WTC11 (cell line): ENCODE measurements around the gene C11orf52. TPM values are rescaled to one million over a fixed set of nuclear protein-coding genes. Genes with fewer than 3 reads are reported as not detected.
"Not testable (repeated sequence)": the region's sequence is repeated elsewhere in the genome, so short reads cannot be mapped to it uniquely, and the experiment has no call there.

ENCODE experiments used
- ATAC-seq: fragments of 200-7000 bp; cut with Tn5 transposase; 2 replicates; pipeline ENCODE4 v1.10.0; 2021; ENCODE audit warnings: mild to moderate bottlenecking, moderate library complexity
- CTCF ChIA-PET: fragments of 300-600 bp; sonication (Branson Sonifier 250); formaldehyde crosslinking; loops from one replicate; lab custom pipeline; 2021; ENCODE audit warnings: antibody characterized with exemption; lab: Charles Lee
- POLR2A ChIA-PET: fragments of 350-600 bp; sonication (Branson Sonifier 250); formaldehyde crosslinking; loops from one replicate; lab custom pipeline; 2021; ENCODE audit warnings: antibody characterized with exemption; lab: Charles Lee
- DNase-seq: peaks from one replicate; pipeline ENCODE4 v3.0.0; 2021; ENCODE audit warnings: low spot score
- H3K27ac Mint-ChIP-seq: 2 replicates; pipeline ENCODE4 v1.8.0; 2021; ENCODE audit warnings: mixed read lengths
- H3K27me3 Mint-ChIP-seq: 2 replicates; pipeline ENCODE4 v1.8.0; 2021; ENCODE audit warnings: low read depth, mild to moderate bottlenecking, moderate library complexity, mixed read lengths
- H3K36me3 Mint-ChIP-seq: 2 replicates; pipeline ENCODE4 v1.8.0; 2021; ENCODE audit warnings: mixed read lengths
- H3K4me1 Mint-ChIP-seq: 2 replicates; pipeline ENCODE4 v1.8.0; 2022; ENCODE audit warnings: mixed read lengths
- H3K4me3 Mint-ChIP-seq: 2 replicates; pipeline ENCODE4 v1.8.0; 2021; ENCODE audit warnings: mild to moderate bottlenecking, moderate library complexity, mixed read lengths
- H3K9me3 Mint-ChIP-seq: 2 replicates; pipeline ENCODE4 v1.8.0; 2021; ENCODE audit warnings: mixed read lengths
- CREM ChIP-seq: sonication (generic); formaldehyde crosslinking; IDR thresholded peaks from 2 replicates; pipeline ENCODE4 v1.8.1; 2022; ENCODE audit warnings: mild to moderate bottlenecking, missing genetic modification reagents, moderate library complexity
- ETV6 ChIP-seq: sonication (generic); formaldehyde crosslinking; IDR thresholded peaks from 2 replicates; pipeline ENCODE4 v1.8.1; 2022; ENCODE audit warnings: mild to moderate bottlenecking, missing genetic modification reagents
- FOXK1 ChIP-seq: sonication (generic); formaldehyde crosslinking; IDR thresholded peaks from 2 replicates; pipeline ENCODE4 v1.8.0; 2022; ENCODE audit warnings: mild to moderate bottlenecking, moderate library complexity, missing genetic modification reagents
- GABPB1 ChIP-seq: sonication (generic); formaldehyde crosslinking; IDR thresholded peaks from 2 replicates; pipeline ENCODE4 v1.8.1; 2023; ENCODE audit warnings: mild to moderate bottlenecking, missing genetic modification reagents
- HMGA2 ChIP-seq: fragments of 250-450 bp; sonication (Bioruptor Pico); IDR thresholded peaks from 2 replicates; pipeline ENCODE4 v1.4.0; 2021; ENCODE audit warnings: mild to moderate bottlenecking, moderate library complexity
- SOX15 ChIP-seq: fragments of 250-450 bp; sonication (Bioruptor Pico); IDR thresholded peaks from 2 replicates; pipeline ENCODE4 v1.9.0; 2021; ENCODE audit warnings: mild to moderate bottlenecking
- SP1 ChIP-seq: sonication (generic); formaldehyde crosslinking; conservative IDR thresholded peaks from 2 replicates; pipeline ENCODE4 v1.8.1; 2022; ENCODE audit warnings: missing genetic modification reagents
- ZNF219 ChIP-seq: sonication (generic); formaldehyde crosslinking; IDR thresholded peaks from 2 replicates; pipeline ENCODE4 v1.8.0; 2023; ENCODE audit warnings: missing genetic modification reagents, mild to moderate bottlenecking, borderline replicate concordance
- total RNA-seq: library from RNA; stranded (reverse); gene quantifications from 3 replicates; pipeline ENCODE4 v1.2.3, GENCODE V29; 2021
- TF ChIP-seq, protein P1 (sequence below): sonication (generic); formaldehyde crosslinking; IDR thresholded peaks from 2 replicates; pipeline ENCODE4 v1.8.0; 2023; ENCODE audit warnings: mild to moderate bottlenecking, missing genetic modification reagents
- TF ChIP-seq, protein P2 (sequence below): sonication (generic); formaldehyde crosslinking; IDR thresholded peaks from 2 replicates; pipeline ENCODE4 v1.8.1; 2023; ENCODE audit warnings: mild to moderate bottlenecking, missing genetic modification reagents
- TF ChIP-seq, protein P3 (sequence below): sonication (generic); formaldehyde crosslinking; IDR thresholded peaks from 2 replicates; pipeline ENCODE4 v1.8.1; 2023; ENCODE audit warnings: mild to moderate bottlenecking, moderate library complexity, missing genetic modification reagents
- TF ChIP-seq, protein P4 (sequence below): sonication (generic); formaldehyde crosslinking; IDR thresholded peaks from 2 replicates; pipeline ENCODE4 v1.8.0; 2022; ENCODE audit warnings: mild to moderate bottlenecking, missing genetic modification reagents
- TF ChIP-seq, protein P5 (sequence below): fragments of 250-450 bp; sonication (Bioruptor Pico); IDR thresholded peaks from 2 replicates; pipeline ENCODE4 v1.9.0; 2021; ENCODE audit warnings: moderate library complexity, mild to moderate bottlenecking, inconsistent platforms, borderline replicate concordance

The C11orf52 gene
- total RNA-seq, 1 experiment from 2014 or later: 2.1 TPM

DNA sequence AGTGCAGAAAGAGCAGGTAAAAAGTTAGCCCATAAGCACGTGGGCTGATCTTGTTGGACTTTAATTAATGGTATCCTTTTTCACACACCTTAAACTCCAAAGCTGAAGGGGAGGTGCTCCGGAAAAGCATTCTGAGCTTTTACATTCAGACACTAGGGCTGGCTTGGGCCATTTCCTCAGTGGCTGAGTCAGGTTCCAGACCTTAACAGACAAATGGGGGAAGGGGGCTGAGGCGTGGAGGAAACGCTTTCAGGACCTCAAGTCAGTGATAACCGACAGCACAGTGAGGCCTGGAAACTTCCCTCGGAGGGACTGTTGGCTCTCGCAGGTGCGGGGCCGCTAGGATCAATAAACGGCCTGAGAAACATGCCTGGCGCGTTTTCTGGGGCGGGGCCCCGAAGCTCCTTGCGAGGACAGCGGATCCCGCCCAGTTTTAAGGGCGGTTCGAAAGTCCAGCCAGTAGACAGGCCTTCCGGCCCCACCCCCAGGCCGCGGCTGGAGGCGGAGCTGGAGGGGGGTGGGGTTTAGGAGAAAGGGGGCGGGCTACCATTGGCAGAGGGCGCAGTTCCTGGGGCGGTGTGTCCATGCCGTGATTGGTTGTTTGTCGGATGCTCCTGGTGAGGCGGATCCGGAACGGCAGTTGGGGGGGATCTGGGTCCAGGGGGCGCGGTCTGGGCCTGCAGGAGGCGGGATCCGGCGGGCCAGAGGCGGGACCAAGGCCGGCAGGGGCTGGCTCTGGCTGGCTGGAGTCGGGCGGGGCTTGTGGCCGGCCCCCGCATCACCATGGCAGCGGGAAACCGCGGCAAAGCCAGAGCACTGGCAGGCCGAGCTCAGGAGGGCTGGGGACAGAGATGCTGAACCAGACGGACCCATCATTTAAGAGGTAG lies 8.0 kb downstream of the C11orf52 start (continued):
- TF ChIP-seq GABPB1 (CRISPR knock-in tag) (0 out of 2 replicates have a peak, but pooled peaks have one; percentile 25), FOXK1 (peak; percentile 45; the same call in 1 of the 2 replicates), CREM (CRISPR knock-in tag) (peak; percentile 52; the same call in 1 of the 2 replicates)

DNA sequence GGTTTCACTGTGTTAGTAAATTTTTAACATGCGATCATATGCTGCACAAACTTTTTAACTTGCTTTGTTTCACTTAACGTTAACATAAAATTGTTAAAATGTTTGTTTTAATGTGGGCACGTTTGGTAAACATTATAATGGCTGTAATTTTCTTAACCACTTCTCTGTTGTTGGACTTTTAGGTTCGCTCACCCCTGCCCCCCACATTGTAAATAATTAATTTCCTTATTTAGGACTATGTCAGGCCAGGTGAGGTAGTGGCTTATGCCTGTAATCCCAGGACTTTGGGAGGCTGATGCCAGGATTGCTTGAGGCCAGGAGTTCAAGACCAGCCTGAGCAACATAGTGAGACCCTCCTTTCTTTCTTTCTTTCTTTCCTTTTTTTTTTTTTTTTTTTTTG lies 11.8 kb downstream of the C11orf52 start:
- Mint-ChIP-seq H3K36me3 (no peaks in the 10 kb centered on the region), H3K4me3 (no peak overlapping the region), H3K9me3 (no peaks in the 10 kb centered on the region), H3K4me1 (peaks cover 22% of the 10 kb centered on the region), H3K27me3 (no peaks in the 10 kb centered on the region), H3K27ac (no peak overlapping the region)
- DNase-seq: no peak
- TF ChIP-seq, protein P1, sequence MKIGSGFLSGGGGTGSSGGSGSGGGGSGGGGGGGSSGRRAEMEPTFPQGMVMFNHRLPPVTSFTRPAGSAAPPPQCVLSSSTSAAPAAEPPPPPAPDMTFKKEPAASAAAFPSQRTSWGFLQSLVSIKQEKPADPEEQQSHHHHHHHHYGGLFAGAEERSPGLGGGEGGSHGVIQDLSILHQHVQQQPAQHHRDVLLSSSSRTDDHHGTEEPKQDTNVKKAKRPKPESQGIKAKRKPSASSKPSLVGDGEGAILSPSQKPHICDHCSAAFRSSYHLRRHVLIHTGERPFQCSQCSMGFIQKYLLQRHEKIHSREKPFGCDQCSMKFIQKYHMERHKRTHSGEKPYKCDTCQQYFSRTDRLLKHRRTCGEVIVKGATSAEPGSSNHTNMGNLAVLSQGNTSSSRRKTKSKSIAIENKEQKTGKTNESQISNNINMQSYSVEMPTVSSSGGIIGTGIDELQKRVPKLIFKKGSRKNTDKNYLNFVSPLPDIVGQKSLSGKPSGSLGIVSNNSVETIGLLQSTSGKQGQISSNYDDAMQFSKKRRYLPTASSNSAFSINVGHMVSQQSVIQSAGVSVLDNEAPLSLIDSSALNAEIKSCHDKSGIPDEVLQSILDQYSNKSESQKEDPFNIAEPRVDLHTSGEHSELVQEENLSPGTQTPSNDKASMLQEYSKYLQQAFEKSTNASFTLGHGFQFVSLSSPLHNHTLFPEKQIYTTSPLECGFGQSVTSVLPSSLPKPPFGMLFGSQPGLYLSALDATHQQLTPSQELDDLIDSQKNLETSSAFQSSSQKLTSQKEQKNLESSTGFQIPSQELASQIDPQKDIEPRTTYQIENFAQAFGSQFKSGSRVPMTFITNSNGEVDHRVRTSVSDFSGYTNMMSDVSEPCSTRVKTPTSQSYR (CRISPR knock-in tag): no peak
- TF ChIP-seq ZNF219 (no peak), ETV6 (CRISPR knock-in tag) (no peak)
- POLR2A ChIA-PET: no interaction called here
- ATAC-seq: no peak
- CTCF ChIA-PET: interaction anchor here (0.6 to 4.8 kb wide), 4 partner anchors 31 to 92 kb away, joined by 3 to 159 read pairs (median 20); no protein-coding TSS in a partner anchor

DNA sequence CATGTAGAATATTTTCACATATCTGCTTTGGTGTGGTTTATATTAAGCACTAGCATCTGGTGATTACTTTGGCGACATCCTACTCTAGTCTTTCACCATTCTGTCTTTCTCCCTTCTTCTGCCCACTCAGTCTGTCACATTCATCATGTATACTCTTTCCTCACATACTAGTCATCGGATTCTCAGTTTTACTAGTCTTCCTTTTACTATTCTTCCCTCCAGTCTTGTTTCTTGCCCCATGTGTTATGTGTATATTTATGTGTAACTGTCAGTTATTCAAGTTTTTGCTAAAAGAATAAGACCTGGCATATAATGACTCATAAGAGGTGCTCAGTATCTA lies 13.9 kb downstream of the C11orf52 start:
- Mint-ChIP-seq H3K4me1 (peaks cover 19% of the 10 kb centered on the region), H3K9me3 (no peaks in the 10 kb centered on the region), H3K27me3 (no peaks in the 10 kb centered on the region)

DNA sequence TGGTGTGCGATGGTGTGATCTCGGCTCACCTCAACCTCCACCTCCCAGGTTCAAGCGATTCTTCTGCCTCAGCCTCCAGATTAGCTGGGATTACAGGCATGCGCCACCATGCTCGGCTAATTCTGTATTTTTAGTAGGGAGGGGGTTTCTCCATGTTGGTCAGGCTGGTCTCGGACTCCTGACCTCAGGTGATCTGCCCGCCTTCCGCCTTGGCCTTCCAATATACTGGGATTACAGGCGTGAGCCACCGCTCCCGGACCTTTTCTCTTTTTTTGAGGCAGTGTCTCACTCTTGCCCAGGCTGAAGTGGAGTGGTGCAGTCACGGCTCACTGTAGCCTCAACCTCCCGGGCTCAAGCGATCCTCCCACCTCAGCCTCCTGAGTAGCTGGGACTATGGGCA lies 14.5 kb downstream of the C11orf52 start:
- DNase-seq, POLR2A ChIA-PET, H3K9me3 Mint-ChIP-seq, H3K4me3 Mint-ChIP-seq, H3K27ac Mint-ChIP-seq, H3K27me3 Mint-ChIP-seq, H3K36me3 Mint-ChIP-seq, ATAC-seq: not testable (repeated sequence)
- peaks cover 25% of the 10 kb centered on the region for H3K4me1 Mint-ChIP-seq
- CTCF ChIA-PET: interaction anchor here (0.6 to 7.9 kb wide), 3 partner anchors 14 to 49 kb away, joined by 3 to 121 read pairs (median 3); no protein-coding TSS in a partner anchor

More for the DNA sequence above, 13.9 kb downstream of the C11orf52 start:
- DNase-seq: no peak
- no peak for ATAC-seq
- Mint-ChIP-seq H3K4me3 (no peak overlapping the region), H3K27ac (no peak overlapping the region), H3K36me3 (no peaks in the 10 kb centered on the region)
- TF ChIP-seq, protein P2, sequence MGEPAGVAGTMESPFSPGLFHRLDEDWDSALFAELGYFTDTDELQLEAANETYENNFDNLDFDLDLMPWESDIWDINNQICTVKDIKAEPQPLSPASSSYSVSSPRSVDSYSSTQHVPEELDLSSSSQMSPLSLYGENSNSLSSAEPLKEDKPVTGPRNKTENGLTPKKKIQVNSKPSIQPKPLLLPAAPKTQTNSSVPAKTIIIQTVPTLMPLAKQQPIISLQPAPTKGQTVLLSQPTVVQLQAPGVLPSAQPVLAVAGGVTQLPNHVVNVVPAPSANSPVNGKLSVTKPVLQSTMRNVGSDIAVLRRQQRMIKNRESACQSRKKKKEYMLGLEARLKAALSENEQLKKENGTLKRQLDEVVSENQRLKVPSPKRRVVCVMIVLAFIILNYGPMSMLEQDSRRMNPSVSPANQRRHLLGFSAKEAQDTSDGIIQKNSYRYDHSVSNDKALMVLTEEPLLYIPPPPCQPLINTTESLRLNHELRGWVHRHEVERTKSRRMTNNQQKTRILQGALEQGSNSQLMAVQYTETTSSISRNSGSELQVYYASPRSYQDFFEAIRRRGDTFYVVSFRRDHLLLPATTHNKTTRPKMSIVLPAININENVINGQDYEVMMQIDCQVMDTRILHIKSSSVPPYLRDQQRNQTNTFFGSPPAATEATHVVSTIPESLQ (CRISPR knock-in tag): no peak
- TF ChIP-seq, protein P3, sequence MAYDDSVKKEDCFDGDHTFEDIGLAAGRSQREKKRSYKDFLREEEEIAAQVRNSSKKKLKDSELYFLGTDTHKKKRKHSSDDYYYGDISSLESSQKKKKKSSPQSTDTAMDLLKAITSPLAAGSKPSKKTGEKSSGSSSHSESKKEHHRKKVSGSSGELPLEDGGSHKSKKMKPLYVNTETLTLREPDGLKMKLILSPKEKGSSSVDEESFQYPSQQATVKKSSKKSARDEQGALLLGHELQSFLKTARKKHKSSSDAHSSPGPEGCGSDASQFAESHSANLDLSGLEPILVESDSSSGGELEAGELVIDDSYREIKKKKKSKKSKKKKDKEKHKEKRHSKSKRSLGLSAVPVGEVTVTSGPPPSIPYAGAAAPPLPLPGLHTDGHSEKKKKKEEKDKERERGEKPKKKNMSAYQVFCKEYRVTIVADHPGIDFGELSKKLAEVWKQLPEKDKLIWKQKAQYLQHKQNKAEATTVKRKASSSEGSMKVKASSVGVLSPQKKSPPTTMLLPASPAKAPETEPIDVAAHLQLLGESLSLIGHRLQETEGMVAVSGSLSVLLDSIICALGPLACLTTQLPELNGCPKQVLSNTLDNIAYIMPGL (CRISPR knock-in tag): no peak
- no peak for TF ChIP-seq SP1 (CRISPR knock-in tag)
- no peak for TF ChIP-seq HMGA2
- TF ChIP-seq, protein P4, sequence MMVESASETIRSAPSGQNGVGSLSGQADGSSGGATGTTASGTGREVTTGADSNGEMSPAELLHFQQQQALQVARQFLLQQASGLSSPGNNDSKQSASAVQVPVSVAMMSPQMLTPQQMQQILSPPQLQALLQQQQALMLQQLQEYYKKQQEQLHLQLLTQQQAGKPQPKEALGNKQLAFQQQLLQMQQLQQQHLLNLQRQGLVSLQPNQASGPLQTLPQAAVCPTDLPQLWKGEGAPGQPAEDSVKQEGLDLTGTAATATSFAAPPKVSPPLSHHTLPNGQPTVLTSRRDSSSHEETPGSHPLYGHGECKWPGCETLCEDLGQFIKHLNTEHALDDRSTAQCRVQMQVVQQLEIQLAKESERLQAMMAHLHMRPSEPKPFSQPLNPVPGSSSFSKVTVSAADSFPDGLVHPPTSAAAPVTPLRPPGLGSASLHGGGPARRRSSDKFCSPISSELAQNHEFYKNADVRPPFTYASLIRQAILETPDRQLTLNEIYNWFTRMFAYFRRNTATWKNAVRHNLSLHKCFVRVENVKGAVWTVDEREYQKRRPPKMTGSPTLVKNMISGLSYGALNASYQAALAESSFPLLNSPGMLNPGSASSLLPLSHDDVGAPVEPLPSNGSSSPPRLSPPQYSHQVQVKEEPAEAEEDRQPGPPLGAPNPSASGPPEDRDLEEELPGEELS: no peak
- no peak for TF ChIP-seq SOX15 (CRISPR knock-in tag)
- TF ChIP-seq, protein P5, sequence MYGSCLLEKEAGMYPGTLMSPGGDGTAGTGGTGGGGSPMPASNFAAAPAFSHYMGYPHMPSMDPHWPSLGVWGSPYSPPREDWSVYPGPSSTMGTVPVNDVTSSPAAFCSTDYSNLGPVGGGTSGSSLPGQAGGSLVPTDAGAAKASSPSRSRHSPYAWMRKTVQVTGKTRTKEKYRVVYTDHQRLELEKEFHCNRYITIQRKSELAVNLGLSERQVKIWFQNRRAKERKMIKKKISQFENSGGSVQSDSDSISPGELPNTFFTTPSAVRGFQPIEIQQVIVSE (CRISPR knock-in tag): no peak
- ChIA-PET CTCF (interaction anchor here (1.3 to 4.8 kb wide), 5 partner anchors 11 to 328 kb away, joined by 3 to 159 read pairs (median 12); no protein-coding TSS in a partner anchor), POLR2A (interaction anchor here (1.6 kb wide), 1 partner anchor 50 kb away, joined by 11 read pairs; no protein-coding TSS in a partner anchor)
